Sigmoid colon (tissue), 7 donors: ENCODE data around the gene ZSCAN12. TPM values are rescaled to one million over a fixed set of nuclear protein-coding genes. Genes with fewer than 3 reads are reported as not detected.
A peak's percentile ranks its signal among the peaks of the same experiment; 100 is the strongest.

Experiments used
- DNase-seq: peaks from one replicate; pipeline ENCODE4 v3.0.0-alpha.2; 2019
- H3K27ac ChIP-seq, 4 donors: fragments of 200-600 bp; sonication (generic); one replicate each; pipeline ENCODE4 v1.5.1; 2016 to 2019; ENCODE audit warnings: mild to moderate bottlenecking in 1 of 4
- H3K27me3 ChIP-seq, 3 donors: fragments of 200-600 bp; sonication (generic); one replicate each; pipeline ENCODE4 v1.5.1; 2019; ENCODE audit warnings: mild to moderate bottlenecking in 1 of 3
- H3K36me3 ChIP-seq, 4 donors: fragments of 200-600 bp; sonication (generic); one replicate each; pipeline ENCODE4 v1.5.1; 2016 to 2019
- H3K4me1 ChIP-seq, 4 donors: fragments of 200-600 bp; sonication (generic); one replicate each; pipeline ENCODE4 v1.5.1; 2017 to 2019
- H3K4me3 ChIP-seq, 4 donors: fragments of 200-600 bp; sonication (generic); one replicate each; pipeline ENCODE4 v1.5.1; 2017 to 2019; ENCODE audit warnings: mild to moderate bottlenecking in 2 of 4, moderate library complexity in 1 of 4
- H3K9me3 ChIP-seq, 4 donors: fragments of 200-600 bp in 3 of 4; sonication (generic) in 3 of 4; one replicate each; pipeline versions ENCODE4 v1.5.1 to v1.6.1; 2013 to 2019
- EP300 ChIP-seq, 4 donors: sonication (generic); formaldehyde crosslinking; IDR thresholded peaks; one replicate each; pipeline ENCODE4 v1.6.1; 2017; ENCODE audit warnings: antibody characterized with exemption in 4 of 4
- POLR2A ChIP-seq, 2 donors: fragments of 450-650 bp; IDR thresholded peaks; one replicate each; pipeline ENCODE4 v1.6.1; 2016; ENCODE audit warnings: antibody characterized with exemption in 2 of 2, mild to moderate bottlenecking in 2 of 2, moderate library complexity in 2 of 2
- POLR2AphosphoS5 ChIP-seq, 4 donors: sonication (generic); formaldehyde crosslinking; IDR thresholded peaks; one replicate each; pipeline ENCODE4 v1.6.1; 2017; ENCODE audit warnings: antibody characterized with exemption in 4 of 4
- WGBS, 2 donors: extraction: QIAGEN DNeasy Blood & Tissue Kit; methylation state at CpG; one replicate each; pipeline ENCODE4 v1.1.7; 2013; 5-methylcytosine and 5-hydroxymethylcytosine counted together
- intact Hi-C: fragments of 100-400 bp; cut with DNase I; formaldehyde crosslinking; loops from one replicate; pipeline ENCODE4 v1.15.1; 2023
- polyA plus RNA-seq, 3 donors: library from polyadenylated mRNA; stranded (reverse); fragments of 200-250 nt; gene quantifications; one replicate each; pipeline ENCODE4 v1.2.3, GENCODE V29; 2013
- total RNA-seq, 4 donors: library from RNA; depleted of rRNA; stranded (reverse); fragments of >200 nt; gene quantifications; one replicate each; pipeline ENCODE4 v1.1.0, GENCODE V29; 2016
- TF ChIP-seq, protein P1 (sequence below), 4 experiments: fragments of 450-650 bp in 3 of 4; fragments of 200-600 bp in 1 of 4; IDR thresholded peaks; one replicate each; pipeline ENCODE4 v1.5.1; 2016 to 2019; ENCODE audit warnings: antibody characterized with exemption in 4 of 4, mild to moderate bottlenecking in 3 of 4, moderate library complexity in 2 of 4
- donor health status: healthy with polysubstance abuse.
- donor health status: Bipolar disorder and iron deficiency.
- donor health status: healthy.

The ZSCAN12 gene
- total and polyA plus RNA-seq, 7 donors: 1.4 to 7.5 (median 6.1) TPM

- Histone ChIP-seq H3K4me1 (peaks cover 0 to 53% (median 41%) of the 10 kb centered on the region in 4 donors), H3K27me3 (no peaks in the 10 kb centered on the region), H3K27ac (peak overlapping the region; percentile 84 to 94 (median 85)), H3K36me3 (no peaks in the 10 kb centered on the region), H3K9me3 (no peaks in the 10 kb centered on the region), H3K4me3 (peak overlapping the region in 3 of 4 donors; percentile 3 to 36 (median 24))
- peak; percentile 89 for DNase-seq
- intact Hi-C loops: loop anchor here (2.0 to 10.0 kb wide), 6 partner anchors 17 to 879 kb away; partner anchors contain the start of genes ZNF165, ZNF184, ZSCAN31 and ZSCAN9
- TF ChIP-seq EP300 (IDR thresholded peaks at IDR 0.05): peak in 1 of 4 donors; percentile 23
- TF ChIP-seq, protein P1, sequence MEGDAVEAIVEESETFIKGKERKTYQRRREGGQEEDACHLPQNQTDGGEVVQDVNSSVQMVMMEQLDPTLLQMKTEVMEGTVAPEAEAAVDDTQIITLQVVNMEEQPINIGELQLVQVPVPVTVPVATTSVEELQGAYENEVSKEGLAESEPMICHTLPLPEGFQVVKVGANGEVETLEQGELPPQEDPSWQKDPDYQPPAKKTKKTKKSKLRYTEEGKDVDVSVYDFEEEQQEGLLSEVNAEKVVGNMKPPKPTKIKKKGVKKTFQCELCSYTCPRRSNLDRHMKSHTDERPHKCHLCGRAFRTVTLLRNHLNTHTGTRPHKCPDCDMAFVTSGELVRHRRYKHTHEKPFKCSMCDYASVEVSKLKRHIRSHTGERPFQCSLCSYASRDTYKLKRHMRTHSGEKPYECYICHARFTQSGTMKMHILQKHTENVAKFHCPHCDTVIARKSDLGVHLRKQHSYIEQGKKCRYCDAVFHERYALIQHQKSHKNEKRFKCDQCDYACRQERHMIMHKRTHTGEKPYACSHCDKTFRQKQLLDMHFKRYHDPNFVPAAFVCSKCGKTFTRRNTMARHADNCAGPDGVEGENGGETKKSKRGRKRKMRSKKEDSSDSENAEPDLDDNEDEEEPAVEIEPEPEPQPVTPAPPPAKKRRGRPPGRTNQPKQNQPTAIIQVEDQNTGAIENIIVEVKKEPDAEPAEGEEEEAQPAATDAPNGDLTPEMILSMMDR (IDR thresholded peaks at IDR 0.05): no peak
- TF ChIP-seq POLR2AphosphoS5 (IDR thresholded peaks at IDR 0.05): peak in 3 of 4 donors; percentile 38 to 69 (median 40)
- no peak for TF ChIP-seq POLR2A (IDR thresholded peaks at IDR 0.05)
- WGBS, 2 donors: 44 to 86% methylated on average over 11 of the region's 11 CpGs
Observed at GRCh38 chr6:28353981-28354676, 45.4 kb downstream of the ZSCAN12 start.

DNA sequence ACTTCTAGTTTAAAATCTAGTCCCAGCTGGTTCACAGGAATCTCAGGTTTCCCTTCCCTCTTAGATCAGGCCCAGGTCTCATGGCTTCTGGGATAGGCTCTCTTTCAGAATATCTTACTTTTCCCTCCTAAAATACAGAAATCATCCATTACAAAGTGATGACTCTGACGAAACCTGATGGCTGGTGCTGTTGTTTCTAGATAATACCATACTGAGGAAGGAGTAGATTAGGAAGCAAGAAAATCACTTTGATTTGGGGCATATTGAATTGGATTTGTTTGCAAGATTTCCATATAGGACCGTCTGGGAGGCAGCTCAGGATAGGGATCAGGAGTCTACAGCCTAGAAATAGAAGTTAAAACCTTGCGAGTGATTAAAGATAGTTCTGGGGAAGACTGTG lies 46.2 kb downstream of the ZSCAN12 start:
- 82 to 88% methylated on average over 3 of the region's 3 CpGs for WGBS, 2 donors
- Histone ChIP-seq H3K27ac (peak overlapping the region; percentile 84 to 94 (median 85)), H3K4me3 (peak overlapping the region in 3 of 4 donors; percentile 3 to 36 (median 24)), H3K4me1 (peaks cover 0 to 53% (median 41%) of the 10 kb centered on the region in 4 donors), H3K9me3 (no peaks in the 10 kb centered on the region), H3K27me3 (no peaks in the 10 kb centered on the region), H3K36me3 (no peaks in the 10 kb centered on the region)
- no peak for DNase-seq
- TF ChIP-seq POLR2A (IDR thresholded peaks at IDR 0.05) (no peak), EP300 (IDR thresholded peaks at IDR 0.05) (no peak), POLR2AphosphoS5 (IDR thresholded peaks at IDR 0.05) (no peak)
- TF ChIP-seq, protein P1 (IDR thresholded peaks at IDR 0.05): no peak
- intact Hi-C loops: loop anchor here (10.0 kb wide), 5 partner anchors 129 to 879 kb away; partner anchors contain the start of genes ZNF165, ZNF184 and ZSCAN9

- TF ChIP-seq EP300 (IDR thresholded peaks at IDR 0.05) (no peak), POLR2AphosphoS5 (IDR thresholded peaks at IDR 0.05) (no peak), POLR2A (IDR thresholded peaks at IDR 0.05) (no peak)
- TF ChIP-seq, protein P1 (IDR thresholded peaks at IDR 0.05): no peak
- Histone ChIP-seq H3K4me1 (peaks cover 0 to 46% (median 31%) of the 10 kb centered on the region in 4 donors), H3K9me3 (no peaks in the 10 kb centered on the region), H3K27me3 (no peaks in the 10 kb centered on the region), H3K27ac (peak overlapping the region; percentile 49 to 94 (median 86)), H3K36me3 (no peaks in the 10 kb centered on the region), H3K4me3 (peak overlapping the region in 1 of 4 donors; percentile 64)
- WGBS, 2 donors: 72 to 88% methylated on average over 2 of the region's 2 CpGs
- no peak for DNase-seq
- intact Hi-C loops: loop anchor here (10.0 kb wide), 5 partner anchors 127 to 877 kb away; partner anchors contain the start of genes ZNF165, ZNF184 and ZSCAN9
Observed at GRCh38 chr6:28351493-28351925, 48.0 kb downstream of the ZSCAN12 start.

GRCh38 chr6:28351087-28351486 lies 48.5 kb downstream of the ZSCAN12 start:
- no peaks in the 10 kb centered on the region for H3K27me3 ChIP-seq
- DNase-seq: no peak
- TF ChIP-seq POLR2AphosphoS5 (IDR thresholded peaks at IDR 0.05) (no peak), EP300 (IDR thresholded peaks at IDR 0.05) (no peak), POLR2A (IDR thresholded peaks at IDR 0.05) (no peak)
- TF ChIP-seq, protein P1 (IDR thresholded peaks at IDR 0.05): no peak
- intact Hi-C loops: loop anchor here (10.0 kb wide), 5 partner anchors 126 to 876 kb away; partner anchors contain the start of genes ZNF165, ZNF184 and ZSCAN9
- peaks cover 0 to 43% (median 27%) of the 10 kb centered on the region in 4 donors for H3K4me1 ChIP-seq
- no peaks in the 10 kb centered on the region for H3K36me3 ChIP-seq
- 71 to 72% methylated on average over 2 of the region's 2 CpGs for WGBS, 2 donors
- H3K9me3 ChIP-seq: no peaks in the 10 kb centered on the region
- peak overlapping the region; percentile 49 to 94 (median 86) for H3K27ac ChIP-seq
- H3K4me3 ChIP-seq: peak overlapping the region in 3 of 4 donors; percentile 64 to 78 (median 70)
